ENCODE measurements around the gene PADI1.

Gene PADI1

GRCh38 chr1:17196496-17197185 lies 8.3 kb upstream of the PADI1 start:
- DNase-seq (ENCODE audit: low read depth in 2 of 3, low spot score in 2 of 3): no peak

- DNase-seq (ENCODE audit: low read depth in 2 of 3, low spot score in 2 of 3): no peak
These were observed 7.2 kb upstream of the PADI1 start for GRCh38 chr1:17197696-17198095.

GRCh38 chr1:17198476-17199258 lies 6.3 kb upstream of the PADI1 start:
- no peak for DNase-seq (ENCODE audit: low read depth in 2 of 3, low spot score in 2 of 3)

GRCh38 chr1:17199267-17200044 lies 5.5 kb upstream of the PADI1 start:
- no peak for DNase-seq (ENCODE audit: low read depth in 2 of 3, low spot score in 2 of 3)

- no peak for DNase-seq (ENCODE audit: low read depth in 2 of 3, low spot score in 2 of 3)
These were observed 4.7 kb upstream of the PADI1 start for GRCh38 chr1:17200246-17200645.

- DNase-seq (ENCODE audit: low read depth in 2 of 3, low spot score in 2 of 3): no peak
These were observed 4.2 kb upstream of the PADI1 start for GRCh38 chr1:17200756-17201155.

GRCh38 chr1:17201201-17202021 lies 3.5 kb upstream of the PADI1 start:
- DNase-seq (ENCODE audit: low read depth in 2 of 3, low spot score in 2 of 3): no peak

- no peak for DNase-seq (ENCODE audit: low read depth in 2 of 3, low spot score in 2 of 3)
These were observed 724 bp downstream of the PADI1 start for GRCh38 chr1:17205652-17206051.

- DNase-seq (ENCODE audit: low read depth in 2 of 3, low spot score in 2 of 3): no peak
These were observed 1.3 kb downstream of the PADI1 start for GRCh38 chr1:17206196-17206595.

- DNase-seq (ENCODE audit: low read depth in 2 of 3, low spot score in 2 of 3): no peak
These were observed 2.1 kb downstream of the PADI1 start for GRCh38 chr1:17207046-17207445.

- DNase-seq (ENCODE audit: low read depth in 2 of 3, low spot score in 2 of 3): no peak
These were observed 2.6 kb downstream of the PADI1 start for GRCh38 chr1:17207540-17207939.

- DNase-seq (ENCODE audit: low read depth in 2 of 3, low spot score in 2 of 3): peak; percentile 9 to 52 (median 29)
These were observed 3.1 kb downstream of the PADI1 start for GRCh38 chr1:17207966-17208418.

- no peak for DNase-seq (ENCODE audit: low read depth in 2 of 3, low spot score in 2 of 3)
These were observed 3.6 kb downstream of the PADI1 start for GRCh38 chr1:17208546-17208945.

- no peak for DNase-seq (ENCODE audit: low read depth in 2 of 3, low spot score in 2 of 3)
These were observed 4.5 kb downstream of the PADI1 start for GRCh38 chr1:17209430-17209829.

- no peak for DNase-seq (ENCODE audit: low read depth in 2 of 3, low spot score in 2 of 3)
These were observed 5.2 kb downstream of the PADI1 start for GRCh38 chr1:17210176-17210575.

GRCh38 chr1:17211377-17211776 lies 6.4 kb downstream of the PADI1 start:
- DNase-seq (ENCODE audit: low read depth in 2 of 3, low spot score in 2 of 3): no peak

GRCh38 chr1:17212009-17212408 lies 7.1 kb downstream of the PADI1 start:
- DNase-seq (ENCODE audit: low read depth in 2 of 3, low spot score in 2 of 3): no peak

- peak; percentile 14 to 40 (median 38) for DNase-seq (ENCODE audit: low read depth in 2 of 3, low spot score in 2 of 3)
These were observed 7.7 kb downstream of the PADI1 start for GRCh38 chr1:17212487-17213121.

GRCh38 chr1:17213148-17213781 lies 8.3 kb downstream of the PADI1 start:
- no peak for DNase-seq (ENCODE audit: low read depth in 2 of 3, low spot score in 2 of 3)

- no peak for DNase-seq (ENCODE audit: low read depth in 2 of 3, low spot score in 2 of 3)
These were observed 8.8 kb downstream of the PADI1 start for GRCh38 chr1:17213782-17214148.
